Testis (tissue), 2 donors: ENCODE measurements around the gene LTB4R2.

ENCODE experiments used
- POLR2A ChIP-seq: fragments of 450-650 bp; IDR thresholded peaks from one replicate; pipeline ENCODE4 v1.6.1; 2017; ENCODE audit warnings: antibody characterized with exemption, mild to moderate bottlenecking, moderate library complexity
- TF ChIP-seq, protein P1 (sequence below), 3 experiments: fragments of 450-650 bp in 2 of 3; fragments of 200-600 bp in 1 of 3; sonication (generic) in 1 of 3; IDR thresholded peaks; one replicate each; pipeline ENCODE4 v1.5.1; 2016 to 2019; ENCODE audit warnings: antibody characterized with exemption in 3 of 3, mild to moderate bottlenecking in 2 of 3, moderate library complexity in 1 of 3

DNA sequence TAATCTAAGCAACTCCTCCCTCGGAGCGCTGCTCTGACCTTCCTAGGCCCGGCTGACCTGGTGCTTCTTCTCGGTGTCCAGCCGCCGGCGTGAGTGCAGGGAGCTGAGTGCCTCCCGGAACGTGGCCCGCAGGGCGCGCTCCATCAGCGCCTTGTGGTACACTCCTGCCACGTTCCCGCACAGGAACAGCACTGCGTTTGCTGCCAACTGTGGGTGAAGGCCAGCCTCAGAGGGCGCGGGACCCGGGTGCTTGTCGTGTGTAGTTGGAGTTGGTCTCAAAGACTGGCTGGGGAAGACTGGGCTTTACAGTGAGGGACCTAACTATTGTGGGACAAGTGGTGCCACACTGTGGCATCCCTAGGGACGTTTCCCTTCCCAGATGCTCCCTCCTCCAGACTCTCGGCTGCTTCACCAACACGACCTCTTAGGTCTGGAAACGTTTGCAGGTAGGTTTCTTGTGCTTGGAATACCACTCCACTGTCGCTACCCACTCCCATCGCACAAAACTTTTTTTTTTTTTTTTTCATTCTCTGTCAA, 21.9 kb downstream of the LTB4R2 start:
- TF ChIP-seq, protein P1, sequence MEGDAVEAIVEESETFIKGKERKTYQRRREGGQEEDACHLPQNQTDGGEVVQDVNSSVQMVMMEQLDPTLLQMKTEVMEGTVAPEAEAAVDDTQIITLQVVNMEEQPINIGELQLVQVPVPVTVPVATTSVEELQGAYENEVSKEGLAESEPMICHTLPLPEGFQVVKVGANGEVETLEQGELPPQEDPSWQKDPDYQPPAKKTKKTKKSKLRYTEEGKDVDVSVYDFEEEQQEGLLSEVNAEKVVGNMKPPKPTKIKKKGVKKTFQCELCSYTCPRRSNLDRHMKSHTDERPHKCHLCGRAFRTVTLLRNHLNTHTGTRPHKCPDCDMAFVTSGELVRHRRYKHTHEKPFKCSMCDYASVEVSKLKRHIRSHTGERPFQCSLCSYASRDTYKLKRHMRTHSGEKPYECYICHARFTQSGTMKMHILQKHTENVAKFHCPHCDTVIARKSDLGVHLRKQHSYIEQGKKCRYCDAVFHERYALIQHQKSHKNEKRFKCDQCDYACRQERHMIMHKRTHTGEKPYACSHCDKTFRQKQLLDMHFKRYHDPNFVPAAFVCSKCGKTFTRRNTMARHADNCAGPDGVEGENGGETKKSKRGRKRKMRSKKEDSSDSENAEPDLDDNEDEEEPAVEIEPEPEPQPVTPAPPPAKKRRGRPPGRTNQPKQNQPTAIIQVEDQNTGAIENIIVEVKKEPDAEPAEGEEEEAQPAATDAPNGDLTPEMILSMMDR (IDR thresholded peaks at IDR 0.05) = no peak
- no peak for TF ChIP-seq POLR2A
